ENCODE measurements around the gene POLA2. TPM values are rescaled to one million over a fixed set of nuclear protein-coding genes. Genes with fewer than 3 reads are reported as not detected.

The POLA2 gene
- total RNA-seq, 1 experiment from 2014 or later, result 39.0 TPM

GRCh38 chr11:65295571-65296341 is 34.0 kb downstream of the POLA2 start:
- intact Hi-C loops (cut with micrococcal nuclease; ENCODE audit: unreplicated experiment), result no loop called here
- POLR2A ChIA-PET, result interaction anchor here (0.6 kb wide), 3 partner anchors 17 to 1032 kb away, joined by 5 to 9 read pairs (median 6); no protein-coding TSS in a partner anchor
- DNase-seq (ENCODE audit: low read depth, low spot score) (no peak), ATAC-seq (no peak)
- CTCF ChIA-PET, result interaction anchor here (1.1 kb wide), 1 partner anchor 20 kb away, joined by 3 read pairs; no protein-coding TSS in a partner anchor
- H3K27ac ChIP-seq (ENCODE audit: low read length), result no peak overlapping the region
- no TSS peak for BruUV-seq (replicated peaks)
- TF ChIP-seq CTCF (IDR thresholded peaks at IDR 0.05) (no peak), TCF7L2 (IDR thresholded peaks at IDR 0.05; ENCODE audit: low read depth, low read length) (no peak), POLR2AphosphoS5 (IDR thresholded peaks at IDR 0.05; ENCODE audit: low read depth, low read length) (no peak), SIN3A (IDR thresholded peaks at IDR 0.05; ENCODE audit: borderline replicate concordance, insufficient read depth, low read depth, low read length) (no peak), REST (IDR thresholded peaks at IDR 0.05; ENCODE audit: insufficient read depth in 1 of 2, low read depth in 2 of 2, low read length in 1 of 2) (no peak)
- no peaks in the 10 kb centered on the region for H3K4me1 ChIP-seq (ENCODE audit: control insufficient read depth, insufficient read depth, low read length)
- no peak overlapping the region for H3K4me3 ChIP-seq (ENCODE audit: low read depth in 2 of 2, low read length in 2 of 2)
- peaks cover 5% of the 10 kb centered on the region for H3K36me3 ChIP-seq (ENCODE audit: control insufficient read depth, insufficient read depth, low read length)
- H3K9me3 ChIP-seq (ENCODE audit: control insufficient read depth, insufficient read depth, low read depth, low read length), result no peaks in the 10 kb centered on the region
- in situ Hi-C loops (cut with HindIII; ENCODE audit: low pct_unique_long_range_greater_than_20kb, low sequenced_read_pairs), result no loop called here
- no peaks in the 10 kb centered on the region for H3K27me3 ChIP-seq (ENCODE audit: control insufficient read depth, insufficient read depth, low read length)

GRCh38 chr11:65297026-65297672 is 35.4 kb downstream of the POLA2 start:
- peaks cover 5% of the 10 kb centered on the region for H3K36me3 ChIP-seq (ENCODE audit: control insufficient read depth, insufficient read depth, low read length)
- BruUV-seq (replicated peaks), result TSS peak; percentile 54
- no peaks in the 10 kb centered on the region for H3K4me1 ChIP-seq (ENCODE audit: control insufficient read depth, insufficient read depth, low read length)
- no peak for TF ChIP-seq REST (IDR thresholded peaks at IDR 0.05; ENCODE audit: insufficient read depth in 1 of 2, low read depth in 2 of 2, low read length in 1 of 2)
- TF ChIP-seq POLR2AphosphoS5 (IDR thresholded peaks at IDR 0.05; ENCODE audit: low read depth, low read length), result no peak
- TF ChIP-seq CTCF (IDR thresholded peaks at IDR 0.05), result no peak
- no peak for TF ChIP-seq TCF7L2 (IDR thresholded peaks at IDR 0.05; ENCODE audit: low read depth, low read length)
- no peak for TF ChIP-seq SIN3A (IDR thresholded peaks at IDR 0.05; ENCODE audit: borderline replicate concordance, insufficient read depth, low read depth, low read length)
- ChIA-PET CTCF (interaction anchor here (0.6 kb wide), 1 partner anchor 15 kb away, joined by 4 read pairs; no protein-coding TSS in a partner anchor), POLR2A (interaction anchor here (0.6 kb wide), 1 partner anchor 104 kb away, joined by 4 read pairs; no protein-coding TSS in a partner anchor)
- H3K27ac ChIP-seq (ENCODE audit: low read length), result no peak overlapping the region
- ATAC-seq (no peak), DNase-seq (ENCODE audit: low read depth, low spot score) (no peak)
- in situ Hi-C loops (cut with HindIII; ENCODE audit: low pct_unique_long_range_greater_than_20kb, low sequenced_read_pairs) (no loop called here), intact Hi-C loops (cut with micrococcal nuclease; ENCODE audit: unreplicated experiment) (no loop called here)
- no peaks in the 10 kb centered on the region for H3K27me3 ChIP-seq (ENCODE audit: control insufficient read depth, insufficient read depth, low read length)
- no peaks in the 10 kb centered on the region for H3K9me3 ChIP-seq (ENCODE audit: control insufficient read depth, insufficient read depth, low read depth, low read length)
- H3K4me3 ChIP-seq (ENCODE audit: low read depth in 2 of 2, low read length in 2 of 2), result no peak overlapping the region

Data from Panc1 (cell line).